Neural crest cell (in vitro differentiated cells): Measurements from ENCODE around the gene ULK4. TPM values are rescaled to one million over a fixed set of nuclear protein-coding genes. Genes with fewer than 3 reads are reported as not detected.

Experiments
- DNase-seq: peaks from one replicate; pipeline ENCODE4 v3.0.0; 2021; ENCODE audit warnings: low read depth, mixed read lengths, low spot score
- H3K27ac Mint-ChIP-seq: one replicate; pipeline ENCODE4 v1.8.0; 2021; ENCODE audit warnings: mild to moderate bottlenecking, mixed read lengths; ENCODE audit not compliant: unreplicated experiment
- H3K27me3 Mint-ChIP-seq: 2 replicates; pipeline ENCODE4 v1.8.0; 2021; ENCODE audit warnings: low read depth, mild to moderate bottlenecking, mixed read lengths
- H3K36me3 Mint-ChIP-seq: 2 replicates; pipeline ENCODE4 v1.8.0; 2021; ENCODE audit warnings: low read depth, mild to moderate bottlenecking, mixed read lengths
- H3K4me1 Mint-ChIP-seq: 2 replicates; pipeline ENCODE4 v1.8.0; 2021; ENCODE audit warnings: mixed read lengths
- H3K4me3 Mint-ChIP-seq: one replicate; pipeline ENCODE4 v1.8.0; 2021; ENCODE audit warnings: mild to moderate bottlenecking, mixed read lengths
- H3K9me3 Mint-ChIP-seq: 2 replicates; pipeline ENCODE4 v1.8.0; 2021; ENCODE audit warnings: mixed read lengths
- total RNA-seq: library from RNA; stranded (reverse); gene quantifications from 2 replicates; pipeline ENCODE4 v1.2.1, GENCODE V29; 2021
- TF ChIP-seq, protein P1 (sequence below): fragments of 200-600 bp; sonication (generic); conservative IDR thresholded peaks from 2 replicates; pipeline ENCODE4 v1.5.0; 2021; ENCODE audit warnings: antibody characterized with exemption, mild to moderate bottlenecking

ULK4 gene
- total RNA-seq, 1 donor from 2014 or later, result 10.2 TPM

GRCh38 chr3:41960826-41961750 is 815 bp downstream of the ULK4 start:
- peak; percentile 40 for DNase-seq

DNA sequence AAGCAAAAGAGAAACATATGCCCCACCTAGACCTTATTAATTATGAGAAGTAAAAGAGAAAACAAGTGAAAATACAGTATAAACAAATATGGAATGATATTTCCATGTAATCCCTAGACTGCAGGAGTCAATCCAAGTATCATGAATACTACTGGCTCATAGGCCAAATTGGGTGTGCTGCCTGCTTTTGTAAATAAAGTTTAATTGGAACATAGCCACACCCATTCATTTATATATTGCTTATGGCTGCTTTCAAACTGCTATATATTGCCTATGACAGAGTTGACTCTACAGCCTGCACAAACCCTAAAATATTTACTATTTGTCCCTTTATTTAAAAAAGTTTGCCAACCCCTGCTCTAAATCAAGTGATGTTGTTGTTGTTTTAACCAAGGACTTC is 5.3 kb downstream of the ULK4 start:
- H3K36me3 Mint-ChIP-seq, result peaks cover 2% of the 10 kb centered on the region
- H3K4me3 Mint-ChIP-seq, result no peak overlapping the region
- no peaks in the 10 kb centered on the region for H3K27me3 Mint-ChIP-seq
- no peak overlapping the region for H3K27ac Mint-ChIP-seq
- no peaks in the 10 kb centered on the region for H3K9me3 Mint-ChIP-seq
- TF ChIP-seq, protein P1, sequence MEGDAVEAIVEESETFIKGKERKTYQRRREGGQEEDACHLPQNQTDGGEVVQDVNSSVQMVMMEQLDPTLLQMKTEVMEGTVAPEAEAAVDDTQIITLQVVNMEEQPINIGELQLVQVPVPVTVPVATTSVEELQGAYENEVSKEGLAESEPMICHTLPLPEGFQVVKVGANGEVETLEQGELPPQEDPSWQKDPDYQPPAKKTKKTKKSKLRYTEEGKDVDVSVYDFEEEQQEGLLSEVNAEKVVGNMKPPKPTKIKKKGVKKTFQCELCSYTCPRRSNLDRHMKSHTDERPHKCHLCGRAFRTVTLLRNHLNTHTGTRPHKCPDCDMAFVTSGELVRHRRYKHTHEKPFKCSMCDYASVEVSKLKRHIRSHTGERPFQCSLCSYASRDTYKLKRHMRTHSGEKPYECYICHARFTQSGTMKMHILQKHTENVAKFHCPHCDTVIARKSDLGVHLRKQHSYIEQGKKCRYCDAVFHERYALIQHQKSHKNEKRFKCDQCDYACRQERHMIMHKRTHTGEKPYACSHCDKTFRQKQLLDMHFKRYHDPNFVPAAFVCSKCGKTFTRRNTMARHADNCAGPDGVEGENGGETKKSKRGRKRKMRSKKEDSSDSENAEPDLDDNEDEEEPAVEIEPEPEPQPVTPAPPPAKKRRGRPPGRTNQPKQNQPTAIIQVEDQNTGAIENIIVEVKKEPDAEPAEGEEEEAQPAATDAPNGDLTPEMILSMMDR, result no peak
- peaks cover 9% of the 10 kb centered on the region for H3K4me1 Mint-ChIP-seq
- no peak for DNase-seq

More at GRCh38 chr3:41960826-41961750, 815 bp downstream of the ULK4 start:
- no peaks in the 10 kb centered on the region for H3K36me3 Mint-ChIP-seq
- TF ChIP-seq, protein P1, result no peak
- peak overlapping the region; percentile 99 for H3K4me3 Mint-ChIP-seq
- peaks cover 3% of the 10 kb centered on the region for H3K27me3 Mint-ChIP-seq
- no peaks in the 10 kb centered on the region for H3K9me3 Mint-ChIP-seq
- peak overlapping the region; percentile 99 for H3K27ac Mint-ChIP-seq
- H3K4me1 Mint-ChIP-seq, result peaks cover 16% of the 10 kb centered on the region

DNA sequence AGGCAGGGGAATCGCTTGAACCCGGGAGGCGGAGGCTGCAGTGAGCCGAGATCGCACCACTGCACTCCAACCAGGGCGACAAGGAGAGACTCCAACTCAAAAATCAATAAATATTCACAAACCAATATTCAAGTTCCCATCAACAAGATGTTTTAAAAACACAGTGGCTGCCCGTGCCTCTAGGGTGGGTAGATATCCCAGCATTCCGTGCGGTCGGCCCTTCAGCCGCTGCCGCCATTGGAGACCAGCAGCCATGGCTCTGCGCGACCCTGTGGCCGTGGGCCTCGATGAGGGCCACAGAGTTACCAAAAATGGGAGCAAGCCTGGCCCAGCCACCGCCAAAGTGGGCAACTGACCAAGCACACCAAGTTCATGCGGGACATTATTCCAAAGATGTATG is 6.7 kb downstream of the ULK4 start:
- TF ChIP-seq, protein P1, result no peak
- no peak for DNase-seq
- Mint-ChIP-seq H3K27ac (no peak overlapping the region), H3K36me3 (peaks cover 8% of the 10 kb centered on the region), H3K4me1 (no peaks in the 10 kb centered on the region), H3K4me3 (no peak overlapping the region), H3K27me3 (no peaks in the 10 kb centered on the region), H3K9me3 (no peaks in the 10 kb centered on the region)

- no peak overlapping the region for H3K4me3 Mint-ChIP-seq
- H3K4me1 Mint-ChIP-seq, result no peaks in the 10 kb centered on the region
- TF ChIP-seq, protein P1, result no peak
- H3K27me3 Mint-ChIP-seq, result no peaks in the 10 kb centered on the region
- DNase-seq, result no peak
- peaks cover 21% of the 10 kb centered on the region for H3K36me3 Mint-ChIP-seq
- H3K9me3 Mint-ChIP-seq, result no peaks in the 10 kb centered on the region
- no peak overlapping the region for H3K27ac Mint-ChIP-seq
Observed at GRCh38 chr3:41943311-41943843, 18.5 kb downstream of the ULK4 start.

GRCh38 chr3:41940393-41940792 is 21.5 kb downstream of the ULK4 start:
- H3K27ac Mint-ChIP-seq, result no peak overlapping the region
- no peaks in the 10 kb centered on the region for H3K4me1 Mint-ChIP-seq
- no peak for DNase-seq
- no peak overlapping the region for H3K4me3 Mint-ChIP-seq
- H3K27me3 Mint-ChIP-seq, result no peaks in the 10 kb centered on the region
- H3K36me3 Mint-ChIP-seq, result peaks cover 15% of the 10 kb centered on the region
- no peaks in the 10 kb centered on the region for H3K9me3 Mint-ChIP-seq
- TF ChIP-seq, protein P1, result no peak
